GM12878 (cell line): ENCODE data around the gene PARN.

Source experiments
- CTCF ChIP-seq, 3 experiments: IDR thresholded peaks in 2 of 3; conservative IDR thresholded peaks in 1 of 3; 2 replicates each; pipeline ENCODE4 v1.5.1; 2011; ENCODE audit warnings: low read depth in 3 of 3, low read length in 3 of 3, mild to moderate bottlenecking in 3 of 3, control low read depth in 2 of 3, moderate library complexity in 2 of 3, inconsistent platforms in 1 of 3, mixed read lengths in 1 of 3; ENCODE audit not compliant: control insufficient read depth in 2 of 3, insufficient read depth in 1 of 3; ENCODE audit errors: extremely low read depth in 1 of 3
- POLR2A ChIP-seq: IDR thresholded peaks from 2 replicates; pipeline ENCODE4 v1.6.1; 2011; ENCODE audit warnings: low read depth, mild to moderate bottlenecking, low read length
- RBBP5 ChIP-seq: fragments of 200-600 bp; sonication (generic); conservative IDR thresholded peaks from 2 replicates; pipeline ENCODE4 v1.6.1; 2016
- TAF1 ChIP-seq: IDR thresholded peaks from 2 replicates; pipeline ENCODE4 v1.6.1; 2011; ENCODE audit warnings: mild to moderate bottlenecking, low read depth, low read length, borderline replicate concordance

DNA sequence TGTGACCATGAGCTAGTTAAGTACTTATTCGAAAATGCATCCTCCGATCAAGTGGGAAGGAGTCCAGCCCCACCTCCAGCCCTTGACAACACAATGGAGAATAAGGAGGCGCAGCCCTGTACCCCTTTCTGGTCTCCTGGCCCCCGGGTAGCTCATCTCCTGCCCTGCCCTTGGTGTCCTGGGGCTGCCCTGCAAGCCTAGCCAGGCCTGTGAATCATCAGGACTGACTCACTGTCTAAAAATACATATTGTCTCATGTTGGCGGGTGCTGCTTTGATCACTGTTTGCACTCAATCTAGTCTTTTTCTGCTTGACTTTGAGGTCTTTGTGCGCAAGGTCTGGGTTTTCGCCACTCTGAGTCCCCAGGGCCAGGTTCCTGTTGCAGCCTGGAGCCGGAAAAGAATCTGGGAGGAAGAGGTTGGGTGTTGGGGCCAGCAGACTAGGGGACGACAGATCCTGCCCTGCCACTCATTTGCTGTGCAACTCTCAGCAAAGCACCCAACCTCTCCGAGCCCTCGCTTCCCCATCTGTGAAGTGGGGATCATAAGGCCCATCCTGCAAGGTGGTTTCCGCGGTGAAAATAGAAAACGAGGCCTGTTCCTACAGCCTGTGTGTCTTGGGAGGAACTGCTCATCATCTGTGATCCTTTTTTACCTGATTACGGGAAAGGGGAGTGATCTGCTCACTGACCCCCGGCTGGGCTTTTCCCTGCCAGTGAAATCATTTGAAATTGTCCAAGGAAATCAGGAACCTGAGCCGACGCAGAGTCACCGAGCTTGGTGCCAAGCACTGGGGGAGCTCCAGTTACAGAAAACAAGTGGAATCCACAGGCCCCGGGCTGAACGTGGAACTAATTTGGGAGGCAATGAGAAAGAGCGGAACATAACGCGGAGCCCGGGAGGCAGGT is 230.4 kb downstream of the PARN start:
- TF ChIP-seq CTCF (IDR thresholded peaks at IDR 0.05 in 2 of 3, conservative IDR thresholded peaks at IDR 0.05 in 1 of 3; ENCODE audit: control insufficient read depth in 2 of 3, extremely low read depth in 1 of 3, insufficient read depth in 1 of 3, low read depth in 3 of 3, low read length in 3 of 3) (no peak), POLR2A (no peak), RBBP5 (no peak), TAF1 (no peak)
